ENCODE measurements around the gene TFDP1.

DNA sequence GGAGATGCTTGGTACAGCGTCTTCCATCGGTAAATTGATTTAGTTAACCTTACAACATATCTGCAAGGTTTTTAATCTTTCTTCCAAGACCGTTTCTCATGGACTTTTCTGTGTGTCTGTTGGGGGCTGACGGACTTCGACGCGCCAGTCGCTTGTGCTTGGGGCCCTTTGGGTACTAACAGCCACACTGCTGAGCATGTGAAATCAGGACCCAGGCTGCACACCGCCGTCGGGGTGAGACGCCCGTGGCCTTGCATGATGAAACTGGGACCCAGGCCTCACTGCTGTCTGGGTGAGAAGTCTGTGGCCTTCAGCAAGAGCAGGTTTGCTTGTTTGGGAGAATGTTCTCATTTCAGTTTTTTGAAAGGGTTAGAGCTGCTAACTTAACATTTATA lies 63.7 kb downstream of the TFDP1 start:
- TF ChIP-seq EZH2 (IDR thresholded peaks at IDR 0.05; ENCODE audit: borderline replicate concordance, low read length) = no peak
- TF ChIP-seq, protein P1, sequence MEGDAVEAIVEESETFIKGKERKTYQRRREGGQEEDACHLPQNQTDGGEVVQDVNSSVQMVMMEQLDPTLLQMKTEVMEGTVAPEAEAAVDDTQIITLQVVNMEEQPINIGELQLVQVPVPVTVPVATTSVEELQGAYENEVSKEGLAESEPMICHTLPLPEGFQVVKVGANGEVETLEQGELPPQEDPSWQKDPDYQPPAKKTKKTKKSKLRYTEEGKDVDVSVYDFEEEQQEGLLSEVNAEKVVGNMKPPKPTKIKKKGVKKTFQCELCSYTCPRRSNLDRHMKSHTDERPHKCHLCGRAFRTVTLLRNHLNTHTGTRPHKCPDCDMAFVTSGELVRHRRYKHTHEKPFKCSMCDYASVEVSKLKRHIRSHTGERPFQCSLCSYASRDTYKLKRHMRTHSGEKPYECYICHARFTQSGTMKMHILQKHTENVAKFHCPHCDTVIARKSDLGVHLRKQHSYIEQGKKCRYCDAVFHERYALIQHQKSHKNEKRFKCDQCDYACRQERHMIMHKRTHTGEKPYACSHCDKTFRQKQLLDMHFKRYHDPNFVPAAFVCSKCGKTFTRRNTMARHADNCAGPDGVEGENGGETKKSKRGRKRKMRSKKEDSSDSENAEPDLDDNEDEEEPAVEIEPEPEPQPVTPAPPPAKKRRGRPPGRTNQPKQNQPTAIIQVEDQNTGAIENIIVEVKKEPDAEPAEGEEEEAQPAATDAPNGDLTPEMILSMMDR (IDR thresholded peaks at IDR 0.05; ENCODE audit: low read length) = no peak
